ENCODE results near the gene SGTA.

SGTA gene

DNA sequence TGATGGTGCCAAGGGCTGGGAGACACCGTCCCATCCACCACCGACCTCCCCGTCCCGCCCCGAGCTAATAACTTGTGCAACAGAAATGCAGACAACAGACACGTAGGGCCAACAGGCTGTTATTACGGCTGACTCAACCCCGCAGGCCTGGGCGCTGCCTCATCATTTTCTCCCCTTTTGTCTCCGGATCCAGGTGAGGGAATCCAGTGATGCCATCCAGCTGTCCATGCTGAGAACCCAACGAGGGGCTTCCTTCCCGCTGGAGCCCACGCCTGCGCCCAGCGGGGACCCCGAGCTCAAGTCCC, 55.5 kb downstream of the SGTA start:
- H3K27ac ChIP-seq (replicated peaks), result no peak overlapping the region
- peaks cover 10% of the 10 kb centered on the region for H3K27me3 ChIP-seq (ENCODE audit: insufficient read depth, poor library complexity, severe bottlenecking)
- H3K4me3 ChIP-seq (replicated peaks; ENCODE audit: insufficient read depth, low read length), result no peak overlapping the region
- no peak for DNase-seq (ENCODE audit: low read depth in 1 of 2, low spot score in 1 of 2)
- TF ChIP-seq SPI1 (IDR thresholded peaks at IDR 0.05; ENCODE audit: borderline replicate concordance, low read depth), result no peak
- TF ChIP-seq, protein P1, sequence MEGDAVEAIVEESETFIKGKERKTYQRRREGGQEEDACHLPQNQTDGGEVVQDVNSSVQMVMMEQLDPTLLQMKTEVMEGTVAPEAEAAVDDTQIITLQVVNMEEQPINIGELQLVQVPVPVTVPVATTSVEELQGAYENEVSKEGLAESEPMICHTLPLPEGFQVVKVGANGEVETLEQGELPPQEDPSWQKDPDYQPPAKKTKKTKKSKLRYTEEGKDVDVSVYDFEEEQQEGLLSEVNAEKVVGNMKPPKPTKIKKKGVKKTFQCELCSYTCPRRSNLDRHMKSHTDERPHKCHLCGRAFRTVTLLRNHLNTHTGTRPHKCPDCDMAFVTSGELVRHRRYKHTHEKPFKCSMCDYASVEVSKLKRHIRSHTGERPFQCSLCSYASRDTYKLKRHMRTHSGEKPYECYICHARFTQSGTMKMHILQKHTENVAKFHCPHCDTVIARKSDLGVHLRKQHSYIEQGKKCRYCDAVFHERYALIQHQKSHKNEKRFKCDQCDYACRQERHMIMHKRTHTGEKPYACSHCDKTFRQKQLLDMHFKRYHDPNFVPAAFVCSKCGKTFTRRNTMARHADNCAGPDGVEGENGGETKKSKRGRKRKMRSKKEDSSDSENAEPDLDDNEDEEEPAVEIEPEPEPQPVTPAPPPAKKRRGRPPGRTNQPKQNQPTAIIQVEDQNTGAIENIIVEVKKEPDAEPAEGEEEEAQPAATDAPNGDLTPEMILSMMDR (IDR thresholded peaks at IDR 0.05; ENCODE audit: insufficient read depth, low read length), result no peak

DNA sequence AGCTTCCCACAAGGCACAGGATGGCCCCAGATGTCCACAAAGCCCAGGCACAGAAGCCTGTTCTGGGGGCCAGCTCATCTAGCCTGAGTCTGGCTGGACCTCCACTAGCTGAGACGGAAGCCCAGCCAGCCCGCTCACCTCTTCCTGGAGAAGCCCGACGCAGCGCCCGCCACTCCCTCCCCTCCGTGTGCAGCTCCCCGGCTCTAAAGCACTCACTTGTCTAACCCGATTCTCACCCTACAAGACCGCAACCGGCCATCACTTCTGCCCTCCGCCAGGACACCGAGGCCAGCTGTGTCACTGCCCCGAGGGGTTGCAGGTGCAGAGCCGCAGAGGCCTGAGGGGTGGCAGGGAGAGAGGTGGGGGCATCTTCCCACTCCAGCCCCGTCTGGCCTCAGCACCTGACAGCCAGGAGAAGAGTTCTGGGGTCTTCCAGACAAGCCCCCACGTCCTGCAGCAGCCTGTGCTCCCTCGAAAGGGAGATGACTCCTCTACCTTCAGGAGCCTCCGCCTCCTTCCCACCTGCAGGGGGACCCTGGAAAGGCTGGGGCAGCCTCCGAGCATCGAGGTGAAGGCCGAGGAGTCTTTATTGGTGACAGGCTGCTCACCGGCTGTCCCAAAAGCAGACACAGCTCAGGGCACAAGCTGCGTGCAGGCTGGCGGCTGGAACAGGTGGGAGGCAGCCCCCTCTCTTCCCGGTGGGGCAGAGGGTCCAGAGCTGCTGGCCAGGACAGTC, 56.0 kb downstream of the SGTA start:
- TF ChIP-seq, protein P1 (IDR thresholded peaks at IDR 0.05; ENCODE audit: insufficient read depth, low read length), result no peak
- no peak for TF ChIP-seq GABPA (IDR thresholded peaks at IDR 0.05; ENCODE audit: low read depth)
- TF ChIP-seq POLR2AphosphoS5 (IDR thresholded peaks at IDR 0.05; ENCODE audit: low read depth), result no peak
- no peak for TF ChIP-seq SPI1 (IDR thresholded peaks at IDR 0.05; ENCODE audit: borderline replicate concordance, low read depth)
- TF ChIP-seq, protein P2, sequence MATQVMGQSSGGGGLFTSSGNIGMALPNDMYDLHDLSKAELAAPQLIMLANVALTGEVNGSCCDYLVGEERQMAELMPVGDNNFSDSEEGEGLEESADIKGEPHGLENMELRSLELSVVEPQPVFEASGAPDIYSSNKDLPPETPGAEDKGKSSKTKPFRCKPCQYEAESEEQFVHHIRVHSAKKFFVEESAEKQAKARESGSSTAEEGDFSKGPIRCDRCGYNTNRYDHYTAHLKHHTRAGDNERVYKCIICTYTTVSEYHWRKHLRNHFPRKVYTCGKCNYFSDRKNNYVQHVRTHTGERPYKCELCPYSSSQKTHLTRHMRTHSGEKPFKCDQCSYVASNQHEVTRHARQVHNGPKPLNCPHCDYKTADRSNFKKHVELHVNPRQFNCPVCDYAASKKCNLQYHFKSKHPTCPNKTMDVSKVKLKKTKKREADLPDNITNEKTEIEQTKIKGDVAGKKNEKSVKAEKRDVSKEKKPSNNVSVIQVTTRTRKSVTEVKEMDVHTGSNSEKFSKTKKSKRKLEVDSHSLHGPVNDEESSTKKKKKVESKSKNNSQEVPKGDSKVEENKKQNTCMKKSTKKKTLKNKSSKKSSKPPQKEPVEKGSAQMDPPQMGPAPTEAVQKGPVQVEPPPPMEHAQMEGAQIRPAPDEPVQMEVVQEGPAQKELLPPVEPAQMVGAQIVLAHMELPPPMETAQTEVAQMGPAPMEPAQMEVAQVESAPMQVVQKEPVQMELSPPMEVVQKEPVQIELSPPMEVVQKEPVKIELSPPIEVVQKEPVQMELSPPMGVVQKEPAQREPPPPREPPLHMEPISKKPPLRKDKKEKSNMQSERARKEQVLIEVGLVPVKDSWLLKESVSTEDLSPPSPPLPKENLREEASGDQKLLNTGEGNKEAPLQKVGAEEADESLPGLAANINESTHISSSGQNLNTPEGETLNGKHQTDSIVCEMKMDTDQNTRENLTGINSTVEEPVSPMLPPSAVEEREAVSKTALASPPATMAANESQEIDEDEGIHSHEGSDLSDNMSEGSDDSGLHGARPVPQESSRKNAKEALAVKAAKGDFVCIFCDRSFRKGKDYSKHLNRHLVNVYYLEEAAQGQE (IDR thresholded peaks at IDR 0.05; ENCODE audit: insufficient replicate concordance, low read depth), result no peak
- no peak overlapping the region for H3K4me3 ChIP-seq (replicated peaks; ENCODE audit: insufficient read depth, low read length)
- no peak overlapping the region for H3K27ac ChIP-seq (replicated peaks)
- peaks cover 10% of the 10 kb centered on the region for H3K27me3 ChIP-seq (ENCODE audit: insufficient read depth, poor library complexity, severe bottlenecking)
- no peak for DNase-seq (ENCODE audit: low read depth in 1 of 2, low spot score in 1 of 2)

DNA sequence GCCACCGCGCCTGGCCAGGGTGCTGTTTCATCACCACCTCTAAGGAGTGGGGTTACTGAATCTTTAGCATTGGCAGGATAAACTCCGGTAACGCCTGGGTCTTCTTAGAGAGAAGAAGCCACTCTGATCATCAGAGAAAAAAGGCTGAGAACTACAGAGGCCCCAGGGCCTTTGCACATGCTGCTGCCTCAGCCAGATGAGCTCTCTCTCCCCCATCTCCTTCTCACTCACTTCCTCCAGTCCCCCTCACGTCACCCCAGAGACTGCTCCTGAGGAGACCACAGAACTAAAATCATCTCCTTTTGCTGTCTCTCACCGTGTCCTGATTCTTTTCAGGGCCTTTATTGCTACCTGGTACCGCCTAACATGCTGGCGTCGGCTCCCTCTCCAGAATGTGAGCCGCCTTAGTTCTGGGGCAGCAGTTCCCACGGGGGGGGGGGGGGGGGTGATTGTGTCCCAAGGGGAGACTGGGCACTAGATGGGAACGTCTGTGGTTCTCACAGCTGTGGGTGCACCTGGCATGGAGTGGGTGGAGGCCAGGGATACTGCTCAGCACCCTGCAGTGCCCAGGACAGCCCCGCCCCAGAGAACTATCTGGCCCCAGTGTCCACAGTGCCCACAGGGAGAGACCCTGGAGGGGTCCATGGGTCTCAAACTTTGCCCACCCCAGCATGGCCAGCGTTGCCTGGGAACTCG, 56.8 kb downstream of the SGTA start:
- H3K27ac ChIP-seq (replicated peaks), result no peak overlapping the region
- H3K4me3 ChIP-seq (replicated peaks; ENCODE audit: insufficient read depth, low read length), result no peak overlapping the region
- no peak for DNase-seq (ENCODE audit: low read depth in 1 of 2, low spot score in 1 of 2)
- peaks cover 14% of the 10 kb centered on the region for H3K27me3 ChIP-seq (ENCODE audit: insufficient read depth, poor library complexity, severe bottlenecking)
- TF ChIP-seq SPI1 (IDR thresholded peaks at IDR 0.05; ENCODE audit: borderline replicate concordance, low read depth) (no peak), GABPA (IDR thresholded peaks at IDR 0.05; ENCODE audit: low read depth) (no peak), POLR2AphosphoS5 (IDR thresholded peaks at IDR 0.05; ENCODE audit: low read depth) (no peak)
- TF ChIP-seq, protein P1 (IDR thresholded peaks at IDR 0.05; ENCODE audit: insufficient read depth, low read length), result no peak
- TF ChIP-seq, protein P2 (IDR thresholded peaks at IDR 0.05; ENCODE audit: insufficient replicate concordance, low read depth), result no peak
